GM19372 (cell line): ENCODE measurements around the gene IGSF5.
"Not testable (repeated sequence)": the region's sequence is repeated elsewhere in the genome, so short reads cannot be mapped to it uniquely, and the experiment has no call there.

Experiments
- ATAC-seq: cut with Tn5 transposase; IDR thresholded peaks from one replicate; pipeline ENCODE4 v1.9.1; 2021; ENCODE audit warnings: mild to moderate bottlenecking, low read depth, moderate library complexity; ENCODE audit not compliant: unreplicated experiment

The IGSF5 gene

GRCh38 chr21:39744883-39745282 is at the start of gene IGSF5:
TSS of gene IGSF5 (plus strand) at chr21:39745183. CDS start at chr21:39745510, 327 bp downstream.
- not testable (repeated sequence) for ATAC-seq

GRCh38 chr21:39696196-39696595 is 48.8 kb upstream of the IGSF5 start:
- no peak for ATAC-seq

- ATAC-seq = no peak
These were observed 48.4 kb upstream of the IGSF5 start for GRCh38 chr21:39696618-39697017.

GRCh38 chr21:39700318-39700717 is 44.7 kb upstream of the IGSF5 start:
- no peak for ATAC-seq

GRCh38 chr21:39703578-39703977 is 41.4 kb upstream of the IGSF5 start:
- no peak for ATAC-seq

GRCh38 chr21:39705849-39706248 is 39.1 kb upstream of the IGSF5 start:
- ATAC-seq = no peak

- ATAC-seq = no peak
These were observed 37.7 kb upstream of the IGSF5 start for GRCh38 chr21:39707316-39707715.

GRCh38 chr21:39710866-39711265 is 34.1 kb upstream of the IGSF5 start:
- ATAC-seq = no peak

- ATAC-seq = no peak
These were observed 32.7 kb upstream of the IGSF5 start for GRCh38 chr21:39712273-39712672.

- no peak for ATAC-seq
These were observed 32.0 kb upstream of the IGSF5 start for GRCh38 chr21:39712976-39713375.

GRCh38 chr21:39713905-39714304 is 31.1 kb upstream of the IGSF5 start:
- ATAC-seq = no peak

- no peak for ATAC-seq
These were observed 30.7 kb upstream of the IGSF5 start for GRCh38 chr21:39714331-39714730.

GRCh38 chr21:39715804-39716397 is 29.1 kb upstream of the IGSF5 start:
- ATAC-seq = no peak

GRCh38 chr21:39720126-39720778 is 24.7 kb upstream of the IGSF5 start:
- ATAC-seq = no peak

- no peak for ATAC-seq
These were observed 23.1 kb upstream of the IGSF5 start for GRCh38 chr21:39721885-39722284.

GRCh38 chr21:39724944-39725343 is 20.0 kb upstream of the IGSF5 start:
- no peak for ATAC-seq

- ATAC-seq = no peak
These were observed 18.9 kb upstream of the IGSF5 start for GRCh38 chr21:39726133-39726532.

- no peak for ATAC-seq
These were observed 17.4 kb upstream of the IGSF5 start for GRCh38 chr21:39727401-39728120.

- ATAC-seq = no peak
These were observed 16.6 kb upstream of the IGSF5 start for GRCh38 chr21:39728341-39728740.

GRCh38 chr21:39730418-39731157 is 14.4 kb upstream of the IGSF5 start:
- no peak for ATAC-seq

GRCh38 chr21:39736716-39737115 is 8.3 kb upstream of the IGSF5 start:
- ATAC-seq = no peak
